Measurements from ENCODE around the gene EXOC6B. TPM values are rescaled to one million over a fixed set of nuclear protein-coding genes. Genes with fewer than 3 reads are reported as not detected.
A peak's percentile ranks its signal among the peaks of the same experiment; 100 is the strongest.

EXOC6B gene
- total RNA-seq, 4 donors from 2014 or later: 14.6 to 49.6 (median 19.3) TPM

DNA sequence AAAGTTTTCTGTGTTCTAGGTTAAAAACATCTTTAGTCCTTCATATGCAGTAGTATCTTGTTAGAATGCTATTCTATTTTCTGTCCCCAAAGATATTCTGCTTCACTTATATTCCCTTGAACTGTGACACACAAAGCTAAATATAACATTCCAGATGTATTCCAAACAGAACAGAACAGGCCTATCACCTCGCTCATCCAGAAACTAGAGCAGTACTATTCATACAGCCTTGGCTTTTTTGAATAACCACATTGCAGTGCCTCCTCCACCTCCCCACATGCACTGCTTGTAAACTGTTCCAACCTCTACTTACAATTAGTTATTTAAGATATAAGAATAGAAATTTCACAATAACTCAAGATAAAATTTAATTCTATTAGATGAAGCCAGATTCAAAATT, 196.8 kb downstream of the EXOC6B start:
- Histone ChIP-seq H3K27ac (no peak overlapping the region), H3K36me3 (no peaks in the 10 kb centered on the region), H3K4me3 (no peak overlapping the region), H3K4me1 (peaks cover 15 to 21% of the 10 kb centered on the region in 2 donors), H3K9me3 (no peaks in the 10 kb centered on the region), H3K27me3 (no peaks in the 10 kb centered on the region)
- intact Hi-C loops (cut with DNase I; ENCODE audit: low total_unique reads) (no loop called here), in situ Hi-C loops (cut with MboI; ENCODE audit: low sequenced_read_pairs in 4 of 4) (no loop called here)
- TF ChIP-seq POLR2A (IDR thresholded peaks at IDR 0.05) (no peak), CTCF (IDR thresholded peaks at IDR 0.05 in 4 of 5, conservative IDR thresholded peaks at IDR 0.05 in 1 of 5) (no peak)
- ATAC-seq (peak; percentile 60 to 74), DNase-seq (no peak)

GRCh38 chr2:72627083-72627482, 198.8 kb downstream of the EXOC6B start:
- intact Hi-C loops (cut with DNase I; ENCODE audit: low total_unique reads): no loop called here

GRCh38 chr2:72625366-72625765, 200.5 kb downstream of the EXOC6B start:
- H3K27ac ChIP-seq: no peak overlapping the region
- H3K4me1 ChIP-seq: peaks cover 15 to 21% of the 10 kb centered on the region in 2 donors
- in situ Hi-C loops (cut with MboI; ENCODE audit: low sequenced_read_pairs in 4 of 4): no loop called here
- H3K36me3 ChIP-seq: no peaks in the 10 kb centered on the region
- no peaks in the 10 kb centered on the region for H3K9me3 ChIP-seq
- TF ChIP-seq CTCF (IDR thresholded peaks at IDR 0.05 in 4 of 5, conservative IDR thresholded peaks at IDR 0.05 in 1 of 5) (no peak), POLR2A (IDR thresholded peaks at IDR 0.05) (no peak)
- intact Hi-C loops (cut with DNase I; ENCODE audit: low total_unique reads): no loop called here
- no peak overlapping the region for H3K4me3 ChIP-seq
- ATAC-seq (no peak), DNase-seq (no peak)
- H3K27me3 ChIP-seq: no peaks in the 10 kb centered on the region

More at GRCh38 chr2:72627083-72627482, 198.8 kb downstream of the EXOC6B start:
- Histone ChIP-seq H3K27ac (no peak overlapping the region), H3K36me3 (no peaks in the 10 kb centered on the region), H3K9me3 (no peaks in the 10 kb centered on the region), H3K27me3 (no peaks in the 10 kb centered on the region), H3K4me3 (no peak overlapping the region), H3K4me1 (peaks cover 15 to 21% of the 10 kb centered on the region in 2 donors)
- TF ChIP-seq POLR2A (IDR thresholded peaks at IDR 0.05) (no peak), CTCF (IDR thresholded peaks at IDR 0.05 in 4 of 5, conservative IDR thresholded peaks at IDR 0.05 in 1 of 5) (no peak)
- in situ Hi-C loops (cut with MboI; ENCODE audit: low sequenced_read_pairs in 4 of 4): no loop called here
- ATAC-seq (no peak), DNase-seq (no peak)

DNA sequence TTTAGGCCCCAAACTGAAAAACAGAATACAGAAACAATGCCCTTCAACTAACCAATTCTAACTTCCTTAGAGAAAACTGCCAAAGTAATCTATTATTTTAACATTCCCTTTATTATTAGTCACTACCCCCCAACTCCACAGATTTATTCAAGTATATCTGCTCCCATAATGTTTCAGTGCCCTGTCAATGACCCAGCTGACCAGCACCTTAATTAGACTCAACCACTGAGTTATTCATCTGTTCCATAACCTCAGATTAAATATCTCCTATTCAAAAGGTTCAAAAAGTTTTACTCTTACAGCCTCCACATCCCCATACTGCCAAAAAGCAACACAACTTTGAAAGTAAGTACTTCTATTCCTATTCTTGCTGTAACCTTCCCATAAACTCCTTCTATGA, 202.4 kb downstream of the EXOC6B start:
- no peaks in the 10 kb centered on the region for H3K36me3 ChIP-seq
- in situ Hi-C loops (cut with MboI; ENCODE audit: low sequenced_read_pairs in 4 of 4): no loop called here
- intact Hi-C loops (cut with DNase I; ENCODE audit: low total_unique reads): no loop called here
- DNase-seq (no peak), ATAC-seq (no peak)
- TF ChIP-seq CTCF (IDR thresholded peaks at IDR 0.05 in 4 of 5, conservative IDR thresholded peaks at IDR 0.05 in 1 of 5): no peak
- no peak for TF ChIP-seq POLR2A (IDR thresholded peaks at IDR 0.05)
- peaks cover under 1 to 4% of the 10 kb centered on the region in 2 donors for H3K4me1 ChIP-seq
- no peaks in the 10 kb centered on the region for H3K27me3 ChIP-seq
- H3K9me3 ChIP-seq: no peaks in the 10 kb centered on the region
- no peak overlapping the region for H3K4me3 ChIP-seq
- H3K27ac ChIP-seq: no peak overlapping the region

GRCh38 chr2:72619626-72620025, 206.2 kb downstream of the EXOC6B start:
- no peaks in the 10 kb centered on the region for H3K4me1 ChIP-seq
- in situ Hi-C loops (cut with MboI; ENCODE audit: low sequenced_read_pairs in 4 of 4): no loop called here
- no peaks in the 10 kb centered on the region for H3K36me3 ChIP-seq
- H3K27ac ChIP-seq: no peak overlapping the region
- H3K4me3 ChIP-seq: no peak overlapping the region
- H3K27me3 ChIP-seq: no peaks in the 10 kb centered on the region
- DNase-seq (no peak), ATAC-seq (no peak)
- intact Hi-C loops (cut with DNase I; ENCODE audit: low total_unique reads): no loop called here
- no peaks in the 10 kb centered on the region for H3K9me3 ChIP-seq
- no peak for TF ChIP-seq POLR2A (IDR thresholded peaks at IDR 0.05)
- no peak for TF ChIP-seq CTCF (IDR thresholded peaks at IDR 0.05 in 4 of 5, conservative IDR thresholded peaks at IDR 0.05 in 1 of 5)

All from gastrocnemius medialis (tissue), 4 donors.